ENCODE measurements around the gene SPN.
"Not testable (repeated sequence)": the region's sequence is repeated elsewhere in the genome, so short reads cannot be mapped to it uniquely, and the experiment has no call there.

- TF ChIP-seq POLR2AphosphoS5 (IDR thresholded peaks at IDR 0.05; ENCODE audit: low read depth, low read length) = peak; percentile 87
- not testable (repeated sequence) for TF ChIP-seq TAF1 (IDR thresholded peaks at IDR 0.05; ENCODE audit: borderline replicate concordance, insufficient read depth, low read length)
Observed at GRCh38 chr16:29613307-29614057, 49.6 kb upstream of the SPN start.

All from PFSK-1 (cell line).